Testis (tissue), 2 donors: Measurements from ENCODE around the gene RAI1.

Experiments used
- POLR2A ChIP-seq: fragments of 450-650 bp; IDR thresholded peaks from one replicate; pipeline ENCODE4 v1.6.1; 2017; ENCODE audit warnings: antibody characterized with exemption, mild to moderate bottlenecking, moderate library complexity
- TF ChIP-seq, protein P1 (sequence below), 3 experiments: fragments of 450-650 bp in 2 of 3; fragments of 200-600 bp in 1 of 3; sonication (generic) in 1 of 3; IDR thresholded peaks; one replicate each; pipeline ENCODE4 v1.5.1; 2016 to 2019; ENCODE audit warnings: antibody characterized with exemption in 3 of 3, mild to moderate bottlenecking in 2 of 3, moderate library complexity in 1 of 3

DNA sequence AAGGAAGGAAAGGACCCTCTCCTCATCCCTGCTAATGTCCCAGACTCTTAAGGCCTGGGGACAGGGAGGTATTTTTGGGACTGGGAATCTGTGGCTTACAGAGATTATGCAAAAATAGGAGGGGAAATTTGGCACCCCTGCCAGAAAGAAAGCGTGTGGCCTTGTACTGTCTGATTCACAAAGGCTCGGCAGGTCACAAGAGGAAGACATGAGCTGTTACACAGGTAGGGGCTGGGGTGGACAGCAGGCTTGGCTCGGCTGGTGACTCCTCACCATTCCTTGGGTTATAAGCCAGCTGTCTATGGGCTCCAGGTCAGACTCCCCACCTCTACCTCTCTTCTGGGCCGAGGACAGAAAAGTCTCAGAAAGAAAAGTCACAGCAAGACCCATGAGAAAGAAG, 176.2 kb downstream of the RAI1 start:
- TF ChIP-seq, protein P1, sequence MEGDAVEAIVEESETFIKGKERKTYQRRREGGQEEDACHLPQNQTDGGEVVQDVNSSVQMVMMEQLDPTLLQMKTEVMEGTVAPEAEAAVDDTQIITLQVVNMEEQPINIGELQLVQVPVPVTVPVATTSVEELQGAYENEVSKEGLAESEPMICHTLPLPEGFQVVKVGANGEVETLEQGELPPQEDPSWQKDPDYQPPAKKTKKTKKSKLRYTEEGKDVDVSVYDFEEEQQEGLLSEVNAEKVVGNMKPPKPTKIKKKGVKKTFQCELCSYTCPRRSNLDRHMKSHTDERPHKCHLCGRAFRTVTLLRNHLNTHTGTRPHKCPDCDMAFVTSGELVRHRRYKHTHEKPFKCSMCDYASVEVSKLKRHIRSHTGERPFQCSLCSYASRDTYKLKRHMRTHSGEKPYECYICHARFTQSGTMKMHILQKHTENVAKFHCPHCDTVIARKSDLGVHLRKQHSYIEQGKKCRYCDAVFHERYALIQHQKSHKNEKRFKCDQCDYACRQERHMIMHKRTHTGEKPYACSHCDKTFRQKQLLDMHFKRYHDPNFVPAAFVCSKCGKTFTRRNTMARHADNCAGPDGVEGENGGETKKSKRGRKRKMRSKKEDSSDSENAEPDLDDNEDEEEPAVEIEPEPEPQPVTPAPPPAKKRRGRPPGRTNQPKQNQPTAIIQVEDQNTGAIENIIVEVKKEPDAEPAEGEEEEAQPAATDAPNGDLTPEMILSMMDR (IDR thresholded peaks at IDR 0.05) = no peak
- no peak for TF ChIP-seq POLR2A
